Sigmoid colon (tissue), 7 donors: ENCODE data around the gene CPT1C. TPM values are rescaled to one million over a fixed set of nuclear protein-coding genes. Genes with fewer than 3 reads are reported as not detected.

ENCODE experiments used
- DNase-seq: peaks from one replicate; pipeline ENCODE4 v3.0.0-alpha.2; 2019
- H3K27ac ChIP-seq, 4 donors: fragments of 200-600 bp; sonication (generic); one replicate each; pipeline ENCODE4 v1.5.1; 2016 to 2019; ENCODE audit warnings: mild to moderate bottlenecking in 1 of 4
- H3K27me3 ChIP-seq, 3 donors: fragments of 200-600 bp; sonication (generic); one replicate each; pipeline ENCODE4 v1.5.1; 2019; ENCODE audit warnings: mild to moderate bottlenecking in 1 of 3
- H3K36me3 ChIP-seq, 4 donors: fragments of 200-600 bp; sonication (generic); one replicate each; pipeline ENCODE4 v1.5.1; 2016 to 2019
- H3K4me1 ChIP-seq, 4 donors: fragments of 200-600 bp; sonication (generic); one replicate each; pipeline ENCODE4 v1.5.1; 2017 to 2019
- H3K4me3 ChIP-seq, 4 donors: fragments of 200-600 bp; sonication (generic); one replicate each; pipeline ENCODE4 v1.5.1; 2017 to 2019; ENCODE audit warnings: mild to moderate bottlenecking in 2 of 4, moderate library complexity in 1 of 4
- H3K9me3 ChIP-seq, 4 donors: fragments of 200-600 bp in 3 of 4; sonication (generic) in 3 of 4; one replicate each; pipeline versions ENCODE4 v1.5.1 to v1.6.1; 2013 to 2019
- EP300 ChIP-seq, 4 donors: sonication (generic); formaldehyde crosslinking; IDR thresholded peaks; one replicate each; pipeline ENCODE4 v1.6.1; 2017; ENCODE audit warnings: antibody characterized with exemption in 4 of 4
- POLR2A ChIP-seq, 2 donors: fragments of 450-650 bp; IDR thresholded peaks; one replicate each; pipeline ENCODE4 v1.6.1; 2016; ENCODE audit warnings: antibody characterized with exemption in 2 of 2, mild to moderate bottlenecking in 2 of 2, moderate library complexity in 2 of 2
- POLR2AphosphoS5 ChIP-seq, 4 donors: sonication (generic); formaldehyde crosslinking; IDR thresholded peaks; one replicate each; pipeline ENCODE4 v1.6.1; 2017; ENCODE audit warnings: antibody characterized with exemption in 4 of 4
- WGBS, 2 donors: extraction: QIAGEN DNeasy Blood & Tissue Kit; methylation state at CpG; one replicate each; pipeline ENCODE4 v1.1.7; 2013; 5-methylcytosine and 5-hydroxymethylcytosine counted together
- intact Hi-C: fragments of 100-400 bp; cut with DNase I; formaldehyde crosslinking; loops from one replicate; pipeline ENCODE4 v1.15.1; 2023
- polyA plus RNA-seq, 3 donors: library from polyadenylated mRNA; stranded (reverse); fragments of 200-250 nt; gene quantifications; one replicate each; pipeline ENCODE4 v1.2.3, GENCODE V29; 2013
- small RNA-seq, 3 donors: library from RNA; depleted of rRNA; stranded (forward); fragments of <200 nt; gene quantifications; one replicate each; pipeline ENCODE3, GENCODE V24; 2016
- total RNA-seq, 4 donors: library from RNA; depleted of rRNA; stranded (reverse); fragments of >200 nt; gene quantifications; one replicate each; pipeline ENCODE4 v1.1.0, GENCODE V29; 2016
- TF ChIP-seq, protein P1 (sequence below), 4 experiments: fragments of 450-650 bp in 3 of 4; fragments of 200-600 bp in 1 of 4; IDR thresholded peaks; one replicate each; pipeline ENCODE4 v1.5.1; 2016 to 2019; ENCODE audit warnings: antibody characterized with exemption in 4 of 4, mild to moderate bottlenecking in 3 of 4, moderate library complexity in 2 of 4
- donor health status: healthy with polysubstance abuse.
- donor health status: Bipolar disorder and iron deficiency.
- donor health status: healthy.

The CPT1C gene
- total and polyA plus RNA-seq, 7 donors = 0.69 to 28.5 (median 3.9) TPM

DNA sequence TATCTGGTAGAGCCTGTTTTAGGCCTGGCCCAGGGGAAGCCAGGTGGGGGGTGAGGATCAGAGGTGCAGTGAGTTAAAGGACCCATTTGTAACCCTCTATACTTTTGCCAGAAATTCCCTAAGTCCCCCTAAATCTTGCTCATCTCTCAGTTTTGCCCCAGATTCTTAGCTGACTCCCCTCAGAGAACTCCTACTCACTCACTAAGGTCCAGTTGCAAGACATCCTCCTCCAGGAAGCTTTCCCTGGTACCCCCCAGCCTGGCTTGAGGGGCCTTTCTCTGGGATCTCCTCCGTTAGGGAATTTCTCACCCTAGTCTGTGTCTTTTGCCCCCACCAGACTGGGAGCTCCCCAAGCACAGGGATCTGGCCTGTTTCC is 70.3 kb downstream of the CPT1C start:
- Histone ChIP-seq H3K36me3 (no peaks in the 10 kb centered on the region), H3K27ac (peak overlapping the region in 3 of 4 donors; percentile 18 to 26 (median 23)), H3K4me1 (peaks cover 0 to 8% (median 7%) of the 10 kb centered on the region in 4 donors), H3K4me3 (no peak overlapping the region), H3K27me3 (no peaks in the 10 kb centered on the region), H3K9me3 (no peaks in the 10 kb centered on the region)
- 85 to 95% methylated on average over 1 of the region's 1 CpG for WGBS, 2 donors
- no peak for DNase-seq
- intact Hi-C loops = no loop called here
- TF ChIP-seq POLR2A (IDR thresholded peaks at IDR 0.05) (no peak), EP300 (IDR thresholded peaks at IDR 0.05) (no peak), POLR2AphosphoS5 (IDR thresholded peaks at IDR 0.05) (no peak)
- TF ChIP-seq, protein P1, sequence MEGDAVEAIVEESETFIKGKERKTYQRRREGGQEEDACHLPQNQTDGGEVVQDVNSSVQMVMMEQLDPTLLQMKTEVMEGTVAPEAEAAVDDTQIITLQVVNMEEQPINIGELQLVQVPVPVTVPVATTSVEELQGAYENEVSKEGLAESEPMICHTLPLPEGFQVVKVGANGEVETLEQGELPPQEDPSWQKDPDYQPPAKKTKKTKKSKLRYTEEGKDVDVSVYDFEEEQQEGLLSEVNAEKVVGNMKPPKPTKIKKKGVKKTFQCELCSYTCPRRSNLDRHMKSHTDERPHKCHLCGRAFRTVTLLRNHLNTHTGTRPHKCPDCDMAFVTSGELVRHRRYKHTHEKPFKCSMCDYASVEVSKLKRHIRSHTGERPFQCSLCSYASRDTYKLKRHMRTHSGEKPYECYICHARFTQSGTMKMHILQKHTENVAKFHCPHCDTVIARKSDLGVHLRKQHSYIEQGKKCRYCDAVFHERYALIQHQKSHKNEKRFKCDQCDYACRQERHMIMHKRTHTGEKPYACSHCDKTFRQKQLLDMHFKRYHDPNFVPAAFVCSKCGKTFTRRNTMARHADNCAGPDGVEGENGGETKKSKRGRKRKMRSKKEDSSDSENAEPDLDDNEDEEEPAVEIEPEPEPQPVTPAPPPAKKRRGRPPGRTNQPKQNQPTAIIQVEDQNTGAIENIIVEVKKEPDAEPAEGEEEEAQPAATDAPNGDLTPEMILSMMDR (IDR thresholded peaks at IDR 0.05) = no peak

DNA sequence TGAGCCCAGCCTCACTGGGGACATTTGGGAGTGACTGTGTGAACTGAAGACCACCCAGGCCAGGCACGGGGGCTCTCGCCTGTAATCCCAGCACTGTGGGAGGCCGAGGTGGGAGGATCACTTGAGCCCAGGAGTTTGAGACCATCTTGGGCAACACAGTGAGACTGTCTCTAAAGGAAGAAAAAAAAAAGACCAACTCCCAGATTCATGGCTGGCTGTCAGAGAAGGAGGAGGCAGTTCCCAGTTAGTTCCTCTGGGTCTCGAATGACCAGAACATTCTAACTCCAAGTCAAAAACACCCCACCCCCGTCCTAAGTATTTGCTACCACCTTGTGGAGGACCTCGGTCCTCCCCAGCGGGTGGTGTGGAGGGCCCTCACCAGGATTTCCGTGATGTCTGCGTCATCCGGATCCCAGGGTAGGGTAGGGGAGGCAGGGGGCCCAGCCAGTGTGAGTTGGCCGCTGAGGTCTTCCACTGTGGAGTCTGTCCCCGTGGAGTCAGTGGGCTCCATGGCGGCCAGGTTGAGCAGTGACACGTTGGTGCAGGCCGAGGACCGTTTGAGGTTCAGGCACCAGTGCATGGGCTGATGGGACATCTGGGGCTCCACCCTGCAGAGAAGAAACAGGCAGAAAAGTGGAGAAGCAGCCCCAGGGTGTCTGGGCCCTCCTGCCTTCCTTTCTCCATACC is 70.9 kb downstream of the CPT1C start:
- H3K36me3 ChIP-seq = no peaks in the 10 kb centered on the region
- intact Hi-C loops = no loop called here
- no peaks in the 10 kb centered on the region for H3K9me3 ChIP-seq
- H3K27me3 ChIP-seq = no peaks in the 10 kb centered on the region
- H3K4me3 ChIP-seq = no peak overlapping the region
- H3K27ac ChIP-seq = peak overlapping the region in 3 of 4 donors; percentile 18 to 26 (median 23)
- WGBS, 2 donors = 70 to 80% methylated on average over 16 of the region's 16 CpGs
- DNase-seq = no peak
- TF ChIP-seq POLR2A (IDR thresholded peaks at IDR 0.05) = no peak
- peaks cover 0 to 8% (median 7%) of the 10 kb centered on the region in 4 donors for H3K4me1 ChIP-seq

DNA sequence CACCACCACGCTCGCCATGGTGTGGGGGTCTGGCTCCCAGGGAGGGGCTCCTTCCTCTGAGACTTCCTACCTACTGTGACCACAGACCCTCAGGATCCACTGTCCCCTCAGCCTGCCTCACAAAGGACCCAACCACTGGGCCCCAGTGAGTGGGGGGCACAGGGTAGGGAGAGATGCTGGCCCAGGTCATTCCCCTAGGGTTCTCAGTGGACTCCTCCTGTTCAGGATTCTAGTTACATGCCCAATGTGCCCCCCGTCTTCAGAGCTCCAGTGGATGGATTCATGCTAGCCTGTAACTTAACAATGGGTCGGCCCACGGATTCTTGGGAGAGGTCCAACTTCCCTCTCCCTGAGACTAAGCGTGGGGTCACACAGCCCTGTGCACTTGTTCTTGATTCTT is 72.3 kb downstream of the CPT1C start, which contains the start of gene TSKS:
Gene TSKS, minus strand, starts transcription at position 77 of the 400 bp plus-strand sequence. Its CDS starts 59 bp downstream, at position 18.
- no peaks in the 10 kb centered on the region for H3K9me3 ChIP-seq
- H3K27ac ChIP-seq = no peak within 1 kb of the TSS
- H3K4me1 ChIP-seq = peaks cover 0 to 17% (median 16%) of the 10 kb centered on the region in 4 donors
- no peak within 1 kb of the TSS for H3K4me3 ChIP-seq
- intact Hi-C loops = no loop called here
- H3K36me3 ChIP-seq = no peaks in the 10 kb centered on the region
- TF ChIP-seq, protein P1 (IDR thresholded peaks at IDR 0.05) = no peak
- no peak for TF ChIP-seq POLR2AphosphoS5 (IDR thresholded peaks at IDR 0.05)
- TF ChIP-seq EP300 (IDR thresholded peaks at IDR 0.05) = no peak
- DNase-seq = no peak
- 80 to 86% methylated on average over 6 of the region's 6 CpGs for WGBS, 2 donors
- no peaks in the 10 kb centered on the region for H3K27me3 ChIP-seq

Small RNAs within 50 kb of the gene (small RNA-seq; reads per million reads assigned to genes)
- gene MIR5088 = 0.06 to 0.58 (median 0.11) reads per million in 3 donors

Other genes with a start within 250 kb of the CPT1C start
- 1 to 10 TPM in 1 of 4 donors, under 1 TPM in 2, not detected in 1; 0.28 to 1.4 (median 0.82) TPM for gene SLC17A7, start 249.6 kb upstream of the CPT1C start, total RNA-seq
- gene SLC17A7, start 249.6 kb upstream of the CPT1C start, polyA plus RNA-seq = 1 to 10 TPM in 1 of 3 donors, under 1 TPM in 2; 0.23 to 1.8 (median 0.41) TPM
- 10 to 100 TPM; 62.9 to 99.6 (median 81.4) TPM for gene PIH1D1, start 239.3 kb upstream of the CPT1C start, total RNA-seq
- gene PIH1D1, start 239.3 kb upstream of the CPT1C start, polyA plus RNA-seq = 100 to 1,000 TPM in 1 of 3 donors, 10 to 100 TPM in 2; 63.6 to 105 (median 65.5) TPM
- 10 to 100 TPM; 14.1 to 25.3 (median 18.1) TPM for gene ALDH16A1, start 237.9 kb upstream of the CPT1C start, total RNA-seq
- gene ALDH16A1, start 237.9 kb upstream of the CPT1C start, polyA plus RNA-seq = 10 to 100 TPM; 14.3 to 44.2 (median 18.0) TPM
- 10 to 100 TPM in 1 of 4 donors, 1 to 10 TPM in 3; 4.6 to 11.1 (median 6.1) TPM for gene FLT3LG, start 216.9 kb upstream of the CPT1C start, total RNA-seq
- 10 to 100 TPM in 2 of 3 donors, 1 to 10 TPM in 1; 2.1 to 18.6 (median 14.9) TPM for gene FLT3LG, start 216.9 kb upstream of the CPT1C start, polyA plus RNA-seq
- 1,000 to 10,000 TPM; 2,552 to 5,599 (median 4,191) TPM for gene RPL13A, start 203.5 kb upstream of the CPT1C start, total RNA-seq
- 1,000 to 10,000 TPM; 4,070 to 6,094 (median 4,207) TPM for gene RPL13A, start 203.5 kb upstream of the CPT1C start, polyA plus RNA-seq
- gene RPS11, start 194.7 kb upstream of the CPT1C start, total RNA-seq = 1,000 to 10,000 TPM; 3,843 to 9,166 (median 6,008) TPM
- gene RPS11, start 194.7 kb upstream of the CPT1C start, polyA plus RNA-seq = 1,000 to 10,000 TPM; 4,449 to 8,009 (median 5,043) TPM
- 100 to 1,000 TPM; 164 to 203 (median 178) TPM for gene FCGRT, start 178.5 kb upstream of the CPT1C start, total RNA-seq
- gene FCGRT, start 178.5 kb upstream of the CPT1C start, polyA plus RNA-seq = 100 to 1,000 TPM; 222 to 317 (median 243) TPM
- 10 to 100 TPM; 14.5 to 43.8 (median 20.6) TPM for gene RCN3, start 163.1 kb upstream of the CPT1C start, total RNA-seq
- 10 to 100 TPM; 13.6 to 28.2 (median 21.6) TPM for gene RCN3, start 163.1 kb upstream of the CPT1C start, polyA plus RNA-seq
- gene NOSIP, start 110.6 kb upstream of the CPT1C start, total RNA-seq = 10 to 100 TPM; 47.6 to 67.8 (median 62.3) TPM
- gene NOSIP, start 110.6 kb upstream of the CPT1C start, polyA plus RNA-seq = 100 to 1,000 TPM in 2 of 3 donors, 10 to 100 TPM in 1; 96.1 to 123 (median 113) TPM
- under 1 TPM in 1 of 4 donors, not detected in 3; 0.71 TPM for gene PRRG2, start 109.8 kb upstream of the CPT1C start, total RNA-seq
- gene PRRG2, start 109.8 kb upstream of the CPT1C start, polyA plus RNA-seq = 10 to 100 TPM in 2 of 3 donors, 1 to 10 TPM in 1; 7.2 to 18.9 (median 18.3) TPM
- gene PRR12, start 99.9 kb upstream of the CPT1C start, total RNA-seq = 10 to 100 TPM in 1 of 4 donors, 1 to 10 TPM in 3; 5.4 to 16.1 (median 6.1) TPM
- gene PRR12, start 99.9 kb upstream of the CPT1C start, polyA plus RNA-seq = 10 to 100 TPM in 1 of 3 donors, 1 to 10 TPM in 2; 3.0 to 20.4 (median 4.2) TPM
- 100 to 1,000 TPM; 105 to 127 (median 125) TPM for gene RRAS, start 51.0 kb upstream of the CPT1C start, total RNA-seq
- gene RRAS, start 51.0 kb upstream of the CPT1C start, polyA plus RNA-seq = 100 to 1,000 TPM in 2 of 3 donors, 10 to 100 TPM in 1; 79.8 to 139 (median 130) TPM
- 10 to 100 TPM; 10.9 to 21.3 (median 12.5) TPM for gene SCAF1, start 48.9 kb upstream of the CPT1C start, total RNA-seq
- gene SCAF1, start 48.9 kb upstream of the CPT1C start, polyA plus RNA-seq = 10 to 100 TPM in 2 of 3 donors, 1 to 10 TPM in 1; 9.0 to 30.8 (median 16.0) TPM
- gene IRF3, start 25.3 kb upstream of the CPT1C start, total RNA-seq = 10 to 100 TPM; 28.2 to 59.1 (median 32.6) TPM
- gene IRF3, start 25.3 kb upstream of the CPT1C start, polyA plus RNA-seq = 100 to 1,000 TPM in 1 of 3 donors, 10 to 100 TPM in 2; 50.9 to 125 (median 64.9) TPM
- gene BCL2L12, start 25.2 kb upstream of the CPT1C start, total RNA-seq = 1 to 10 TPM; 4.6 to 9.2 (median 6.5) TPM
- 10 to 100 TPM in 2 of 3 donors, 1 to 10 TPM in 1; 9.0 to 43.6 (median 10.2) TPM for gene BCL2L12, start 25.2 kb upstream of the CPT1C start, polyA plus RNA-seq
- gene PRMT1, start 13.8 kb upstream of the CPT1C start, total RNA-seq = 100 to 1,000 TPM; 106 to 175 (median 160) TPM
- 100 to 1,000 TPM in 2 of 3 donors, 10 to 100 TPM in 1; 84.1 to 172 (median 101) TPM for gene PRMT1, start 13.8 kb upstream of the CPT1C start, polyA plus RNA-seq
- 1 to 10 TPM in 3 of 4 donors, under 1 TPM in 1; 0.49 to 1.7 (median 1.5) TPM for gene ADM5, start 1.5 kb upstream of the CPT1C start, total RNA-seq
- gene ADM5, start 1.5 kb upstream of the CPT1C start, polyA plus RNA-seq = 1 to 10 TPM in 1 of 3 donors, not detected in 2; 3.1 TPM
- under 1 TPM in 1 of 4 donors, not detected in 3; 0.83 TPM for gene TSKS, start 72.2 kb downstream of the CPT1C start, total RNA-seq
- gene TSKS, start 72.2 kb downstream of the CPT1C start, polyA plus RNA-seq = 1 to 10 TPM in 1 of 3 donors, under 1 TPM in 1, not detected in 1; 0.36 to 1.2 TPM
- 10 to 100 TPM; 48.5 to 81.1 (median 52.0) TPM for gene AP2A1, start 75.9 kb downstream of the CPT1C start, total RNA-seq
- 10 to 100 TPM; 33.0 to 77.4 (median 40.9) TPM for gene AP2A1, start 75.9 kb downstream of the CPT1C start, polyA plus RNA-seq
- gene FUZ, start 122.2 kb downstream of the CPT1C start, total RNA-seq = 10 to 100 TPM; 21.0 to 32.9 (median 23.1) TPM
- gene FUZ, start 122.2 kb downstream of the CPT1C start, polyA plus RNA-seq = 10 to 100 TPM in 2 of 3 donors, 1 to 10 TPM in 1; 7.4 to 17.4 (median 16.3) TPM
- 10 to 100 TPM; 17.8 to 45.4 (median 22.4) TPM for gene MED25, start 127.2 kb downstream of the CPT1C start, total RNA-seq
- 10 to 100 TPM; 18.0 to 43.5 (median 30.1) TPM for gene MED25, start 127.2 kb downstream of the CPT1C start, polyA plus RNA-seq
- gene PTOV1, start 160.0 kb downstream of the CPT1C start, total RNA-seq = 100 to 1,000 TPM in 1 of 4 donors, 10 to 100 TPM in 3; 52.2 to 105 (median 68.1) TPM
- 10 to 100 TPM; 54.8 to 79.7 (median 62.5) TPM for gene PTOV1, start 160.0 kb downstream of the CPT1C start, polyA plus RNA-seq
- 10 to 100 TPM; 28.2 to 44.0 (median 33.9) TPM for gene PNKP, start 176.5 kb downstream of the CPT1C start, total RNA-seq
- gene PNKP, start 176.5 kb downstream of the CPT1C start, polyA plus RNA-seq = 10 to 100 TPM; 27.0 to 88.8 (median 34.0) TPM
- gene AKT1S1, start 186.2 kb downstream of the CPT1C start, total RNA-seq = 10 to 100 TPM; 13.6 to 16.1 (median 14.6) TPM
- 10 to 100 TPM; 30.3 to 55.9 (median 33.6) TPM for gene AKT1S1, start 186.2 kb downstream of the CPT1C start, polyA plus RNA-seq
- gene TBC1D17, start 186.6 kb downstream of the CPT1C start, total RNA-seq = 10 to 100 TPM; 25.0 to 41.0 (median 26.6) TPM
- gene TBC1D17, start 186.6 kb downstream of the CPT1C start, polyA plus RNA-seq = 10 to 100 TPM; 13.4 to 29.5 (median 22.8) TPM
- gene IL4I1, start 205.8 kb downstream of the CPT1C start, total RNA-seq = under 1 TPM; 0.28 to 0.66 (median 0.38) TPM
- 1 to 10 TPM; 1.8 to 6.8 (median 3.5) TPM for gene IL4I1, start 205.8 kb downstream of the CPT1C start, polyA plus RNA-seq
- gene ATF5, start 238.1 kb downstream of the CPT1C start, total RNA-seq = 1 to 10 TPM; 5.3 to 7.1 (median 5.9) TPM
- gene ATF5, start 238.1 kb downstream of the CPT1C start, polyA plus RNA-seq = 10 to 100 TPM; 18.0 to 42.3 (median 33.1) TPM
- 10 to 100 TPM; 25.0 to 32.6 (median 26.0) TPM for gene NUP62, start 238.4 kb downstream of the CPT1C start, total RNA-seq
- gene NUP62, start 238.4 kb downstream of the CPT1C start, polyA plus RNA-seq = 10 to 100 TPM; 10.2 to 42.6 (median 18.0) TPM